Keratinocyte (primary cell): Measurements from ENCODE around the gene COA5. TPM values are rescaled to one million over a fixed set of nuclear protein-coding genes. Genes with fewer than 3 reads are reported as not detected.

Experiments
- DNase-seq: peaks from one replicate; pipeline ENCODE4 v3.0.0-alpha.2; 2011; ENCODE audit warnings: low read depth, missing footprints, low spot score
- FAIRE-seq: peaks from 2 replicates; lab custom pipeline; 2011; peaks lifted over from hg19 to GRCh38; lab: Jason Lieb, UNC
- H2AFZ ChIP-seq: 2 replicates; pipeline ENCODE4 v1.6.0; 2012; ENCODE audit warnings: low read length, control low read depth, inconsistent platforms; ENCODE audit not compliant: control insufficient read depth
- H3K27ac ChIP-seq: 2 replicates; pipeline ENCODE4 v1.5.1; 2011; ENCODE audit warnings: low read length; ENCODE audit not compliant: control insufficient read depth, insufficient read depth
- H3K27me3 ChIP-seq: 3 replicates; pipeline ENCODE4 v1.6.0; 2011; ENCODE audit warnings: low read length; ENCODE audit not compliant: control insufficient read depth, insufficient read depth; ENCODE audit errors: extremely low read depth
- H3K36me3 ChIP-seq, 2 experiments: 2 replicates in 1 of 2; 3 replicates in 1 of 2; pipeline ENCODE4 v1.5.1; 2011; ENCODE audit warnings: low read length in 2 of 2, mild to moderate bottlenecking in 1 of 2; ENCODE audit not compliant: control insufficient read depth in 2 of 2, insufficient read depth in 2 of 2; ENCODE audit errors: extremely low read depth in 1 of 2
- H3K4me1 ChIP-seq: 3 replicates; pipeline ENCODE4 v1.5.1; 2011; ENCODE audit warnings: low read length; ENCODE audit not compliant: control insufficient read depth, insufficient read depth; ENCODE audit errors: extremely low read depth
- H3K4me2 ChIP-seq: 3 replicates; pipeline ENCODE4 v1.6.0; 2011; ENCODE audit warnings: low read depth, low read length; ENCODE audit not compliant: control insufficient read depth, insufficient read depth; ENCODE audit errors: extremely low read depth
- H3K4me3 ChIP-seq, 3 experiments: fragments of 200-600 bp in 1 of 3; sonication (generic) in 1 of 3; 2 replicates in 2 of 3; 3 replicates in 1 of 3; pipeline ENCODE4 v1.5.1; 2011 to 2016; ENCODE audit warnings: low read length in 3 of 3, mild to moderate bottlenecking in 3 of 3, control low read depth in 2 of 3, inconsistent platforms in 1 of 3, low read depth in 1 of 3, mixed read lengths in 1 of 3, mixed run types in 1 of 3, moderate library complexity in 1 of 3; ENCODE audit not compliant: control insufficient read depth in 2 of 3, insufficient read depth in 2 of 3; ENCODE audit errors: extremely low read depth in 1 of 3
- H3K79me2 ChIP-seq: 2 replicates; pipeline ENCODE4 v1.6.0; 2012; ENCODE audit warnings: low read length; ENCODE audit not compliant: control insufficient read depth, insufficient read depth
- H3K9ac ChIP-seq: 3 replicates; pipeline ENCODE4 v1.6.0; 2011; ENCODE audit warnings: low read length; ENCODE audit not compliant: control insufficient read depth, insufficient read depth; ENCODE audit errors: extremely low read depth
- H3K9me1 ChIP-seq: 3 replicates; pipeline ENCODE4 v1.6.0; 2011; ENCODE audit warnings: low read length; ENCODE audit not compliant: control insufficient read depth, insufficient read depth; ENCODE audit errors: extremely low read depth
- H3K9me3 ChIP-seq: 2 replicates; pipeline ENCODE4 v1.5.1; 2012; ENCODE audit warnings: low read depth, low read length; ENCODE audit not compliant: control insufficient read depth
- H4K20me1 ChIP-seq: 3 replicates; pipeline ENCODE4 v1.6.0; 2011; ENCODE audit warnings: low read length; ENCODE audit not compliant: control insufficient read depth, insufficient read depth; ENCODE audit errors: extremely low read depth
- CTCF ChIP-seq, 3 experiments: IDR thresholded peaks in 1 of 3; conservative IDR thresholded peaks in 1 of 3; optimal IDR thresholded peaks in 1 of 3; 2 replicates in 2 of 3; 3 replicates in 1 of 3; pipeline versions ENCODE3 to v1.5.1; 2011; ENCODE audit warnings: low read length in 3 of 3, mild to moderate bottlenecking in 3 of 3, moderate library complexity in 2 of 3, control low read depth in 1 of 3, inconsistent platforms in 1 of 3; ENCODE audit not compliant: insufficient read depth in 2 of 3; ENCODE audit errors: extremely low read depth in 1 of 3
- EZH2 ChIP-seq: IDR thresholded peaks from one replicate; pipeline ENCODE4 v1.6.1; 2012; ENCODE audit warnings: inconsistent platforms, mild to moderate bottlenecking, low read length, moderate library complexity
- dilution Hi-C: fragments of 300-500 bp; cut with MboI; formaldehyde crosslinking; loops from one replicate; pipeline ENCODE4 v1.7.0; 2020; ENCODE audit warnings: low sequenced_read_pairs; ENCODE audit not compliant: extremely low pct_ligation_motif_present
- polyA plus RNA-seq, 5 experiments: library from polyadenylated mRNA; depleted of rRNA in 3 of 5; stranded (reverse) in 3 of 5; stranded (forward) in 1 of 5; unstranded in 1 of 5; fragments of >200 nt; gene quantifications; 1 replicate in 1 of 5; 2 replicates in 3 of 5; 3 replicates in 1 of 5; pipeline versions ENCODE4 v1.2.1 to v1.2.3, GENCODE V29; 2011 to 2012; ENCODE audit warnings: missing spikeins in 2 of 5, low read depth in 1 of 5, low replicate concordance in 1 of 5

COA5 gene
- polyA plus RNA-seq, 1 donor (not counting 4 experiments of a cell fraction or from before 2014, with no cell fraction given), result 25.1 TPM

GRCh38 chr2:98654699-98655495 lies 46.6 kb upstream of the COA5 start:
- H3K4me3 ChIP-seq, result no peak overlapping the region
- H2AFZ ChIP-seq, result no peak overlapping the region
- no peaks in the 10 kb centered on the region for H4K20me1 ChIP-seq
- no peaks in the 10 kb centered on the region for H3K27me3 ChIP-seq
- no peaks in the 10 kb centered on the region for H3K4me1 ChIP-seq
- H3K4me2 ChIP-seq, result no peak overlapping the region
- H3K36me3 ChIP-seq, result no peaks in the 10 kb centered on the region
- no peaks in the 10 kb centered on the region for H3K9me1 ChIP-seq
- dilution Hi-C loops, result no loop called here
- no peak for DNase-seq
- TF ChIP-seq EZH2, result no peak
- TF ChIP-seq CTCF (optimal IDR thresholded peaks at IDR 0.05 in 1 of 3, IDR thresholded peaks at IDR 0.05 in 1 of 3, conservative IDR thresholded peaks at IDR 0.05 in 1 of 3; ENCODE audit: extremely low read depth in 1 of 3, insufficient read depth in 2 of 3, low read length in 3 of 3), result no peak
- no peaks in the 10 kb centered on the region for H3K79me2 ChIP-seq
- no peak overlapping the region for H3K9ac ChIP-seq
- H3K27ac ChIP-seq, result no peak overlapping the region
- no peaks in the 10 kb centered on the region for H3K9me3 ChIP-seq
- FAIRE-seq, result no peak

GRCh38 chr2:98650998-98651397 lies 42.7 kb upstream of the COA5 start:
- H3K4me2 ChIP-seq, result no peak overlapping the region
- H3K4me1 ChIP-seq, result peaks cover 3% of the 10 kb centered on the region
- H2AFZ ChIP-seq, result no peak overlapping the region
- dilution Hi-C loops, result no loop called here
- no peaks in the 10 kb centered on the region for H3K36me3 ChIP-seq
- DNase-seq (no peak), FAIRE-seq (no peak)
- no peak overlapping the region for H3K27ac ChIP-seq
- H4K20me1 ChIP-seq, result no peaks in the 10 kb centered on the region
- no peaks in the 10 kb centered on the region for H3K27me3 ChIP-seq
- H3K9me1 ChIP-seq, result no peaks in the 10 kb centered on the region
- no peaks in the 10 kb centered on the region for H3K9me3 ChIP-seq
- H3K4me3 ChIP-seq, result no peak overlapping the region
- H3K79me2 ChIP-seq, result no peaks in the 10 kb centered on the region
- H3K9ac ChIP-seq, result no peak overlapping the region
- no peak for TF ChIP-seq CTCF (optimal IDR thresholded peaks at IDR 0.05 in 1 of 3, IDR thresholded peaks at IDR 0.05 in 1 of 3, conservative IDR thresholded peaks at IDR 0.05 in 1 of 3; ENCODE audit: extremely low read depth in 1 of 3, insufficient read depth in 2 of 3, low read length in 3 of 3)
- no peak for TF ChIP-seq EZH2
